Endothelial cell of umbilical vein (primary cell): ENCODE measurements around the gene LRFN2. TPM values are rescaled to one million over a fixed set of nuclear protein-coding genes. Genes with fewer than 3 reads are reported as not detected.

Source experiments
- BruUV-seq: library from RNA; stranded (reverse); fragments of 400-500 nt; replicated peaks from 2 replicates; lab custom pipeline; 2021; lab: Mats Ljungman, UMichigan
- CTCF ChIA-PET: fragments of 300-600, 350-600 bp; sonication (Branson Sonifier 250); formaldehyde crosslinking; loops from one replicate; lab custom pipeline; 2021; ENCODE audit warnings: antibody characterized with exemption, inconsistent platforms; lab: Charles Lee
- POLR2A ChIA-PET: fragments of 300-600, 350-600 bp; sonication (Branson Sonifier 250); formaldehyde crosslinking; loops from one replicate; lab custom pipeline; 2021; ENCODE audit warnings: antibody characterized with exemption, inconsistent platforms; lab: Charles Lee
- DNase-seq: peaks from one replicate; pipeline ENCODE4 v3.0.0-alpha.2; 2011; ENCODE audit warnings: low read depth, low spot score
- FAIRE-seq: peaks from 2 replicates; lab custom pipeline; 2011; peaks lifted over from hg19 to GRCh38; lab: Jason Lieb, UNC
- H2AFZ ChIP-seq: 2 replicates; pipeline ENCODE4 v1.6.0; 2012; ENCODE audit warnings: low read depth, low read length, control low read depth, inconsistent platforms
- H3K27ac ChIP-seq: 2 replicates; pipeline ENCODE4 v1.5.1; 2011; ENCODE audit warnings: low read depth, mild to moderate bottlenecking, control low read depth, low read length, moderate library complexity; ENCODE audit not compliant: insufficient read depth
- H3K27me3 ChIP-seq, 2 experiments: 2 replicates each; pipeline versions ENCODE4 v1.6.0 to v1.6.1; 2011; ENCODE audit warnings: low read length in 2 of 2, mixed read lengths in 1 of 2; ENCODE audit not compliant: control insufficient read depth in 2 of 2, insufficient read depth in 2 of 2
- H3K36me3 ChIP-seq, 2 experiments: 2 replicates in 1 of 2; 3 replicates in 1 of 2; pipeline ENCODE4 v1.5.1; 2011; ENCODE audit warnings: low read length in 2 of 2, mild to moderate bottlenecking in 1 of 2, moderate library complexity in 1 of 2; ENCODE audit not compliant: control insufficient read depth in 2 of 2, insufficient read depth in 2 of 2; ENCODE audit errors: extremely low read depth in 1 of 2
- H3K4me1 ChIP-seq: 3 replicates; pipeline ENCODE4 v1.5.1; 2011; ENCODE audit warnings: mild to moderate bottlenecking, low read length; ENCODE audit not compliant: control insufficient read depth, insufficient read depth; ENCODE audit errors: extremely low read depth
- H3K4me2 ChIP-seq: 2 replicates; pipeline ENCODE4 v1.6.1; 2011; ENCODE audit warnings: low read length, control low read depth, mixed read lengths; ENCODE audit not compliant: insufficient read depth
- H3K4me3 ChIP-seq, 3 experiments: fragments of 200-600 bp in 1 of 3; sonication (generic), shearing (Covaris generic) in 1 of 3; replicated peaks in 1 of 3; 2 replicates each; pipeline ENCODE4 v1.5.1; 2011 to 2016; ENCODE audit warnings: control low read depth in 3 of 3, low read length in 3 of 3, mild to moderate bottlenecking in 2 of 3, inconsistent platforms in 1 of 3, low read depth in 1 of 3, moderate library complexity in 1 of 3; ENCODE audit not compliant: insufficient read depth in 1 of 3
- H3K79me2 ChIP-seq: 2 replicates; pipeline ENCODE4 v1.6.0; 2012; ENCODE audit warnings: low read length, inconsistent platforms; ENCODE audit not compliant: control insufficient read depth, insufficient read depth
- H3K9ac ChIP-seq: replicated peaks from 2 replicates; pipeline ENCODE3; 2011; ENCODE audit warnings: low read length, control low read depth; ENCODE audit not compliant: insufficient read depth; ENCODE audit errors: extremely low read depth
- H3K9me1 ChIP-seq: replicated peaks from 3 replicates; pipeline ENCODE4 v1.6.0; 2011; ENCODE audit warnings: mild to moderate bottlenecking, low read length; ENCODE audit not compliant: control insufficient read depth, insufficient read depth; ENCODE audit errors: extremely low read depth
- H3K9me3 ChIP-seq: replicated peaks from 2 replicates; pipeline ENCODE4 v1.5.1; 2012; ENCODE audit warnings: low read length, inconsistent platforms; ENCODE audit not compliant: control insufficient read depth, insufficient read depth
- H4K20me1 ChIP-seq: replicated peaks from 2 replicates; pipeline ENCODE3; 2011; ENCODE audit warnings: mild to moderate bottlenecking, low read length; ENCODE audit not compliant: control insufficient read depth, insufficient read depth; ENCODE audit errors: extremely low read depth
- EZH2 ChIP-seq: IDR thresholded peaks from 2 replicates; pipeline ENCODE4 v1.6.1; 2012; ENCODE audit warnings: borderline replicate concordance, low read depth, mild to moderate bottlenecking, moderate library complexity, low read length, inconsistent platforms; ENCODE audit not compliant: severe bottlenecking
- FOS ChIP-seq: IDR thresholded peaks from 2 replicates; pipeline ENCODE4 v1.6.1; 2011; ENCODE audit warnings: mild to moderate bottlenecking, low read length, moderate library complexity, borderline replicate concordance; ENCODE audit not compliant: insufficient read depth
- GATA2 ChIP-seq: IDR thresholded peaks from 2 replicates; pipeline ENCODE4 v1.7.0; 2011; ENCODE audit warnings: low read depth, mild to moderate bottlenecking, moderate library complexity, mixed read lengths, low read length; ENCODE audit not compliant: insufficient read length, insufficient read depth
- JUN ChIP-seq: IDR thresholded peaks from 2 replicates; pipeline ENCODE4 v1.6.1; 2011; ENCODE audit warnings: borderline replicate concordance, low read depth; ENCODE audit not compliant: insufficient read length, insufficient read depth
- MYC ChIP-seq: IDR thresholded peaks from one replicate; pipeline ENCODE4 v1.6.1; 2011; ENCODE audit warnings: mild to moderate bottlenecking, low read depth, low read length
- POLR2A ChIP-seq: IDR thresholded peaks from 2 replicates; pipeline ENCODE4 v1.6.1; 2012; ENCODE audit warnings: low read depth, mild to moderate bottlenecking, control low read depth, low read length
- POLR2AphosphoS5 ChIP-seq: IDR thresholded peaks from 2 replicates; pipeline ENCODE4 v1.6.1; 2012; ENCODE audit warnings: low read depth, mild to moderate bottlenecking, control low read depth, low read length, moderate library complexity; ENCODE audit not compliant: insufficient read depth
- dilution Hi-C: fragments of 300-500 bp; cut with MboI; formaldehyde crosslinking; loops from one replicate; pipeline ENCODE4 v1.15.0; 2019; ENCODE audit warnings: low sequenced_read_pairs; ENCODE audit not compliant: extremely low pct_ligation_motif_present
- intact Hi-C: fragments of 100-400 bp; cut with micrococcal nuclease; formaldehyde crosslinking; loops from one replicate; pipeline ENCODE4 v1.10.0; 2022
- polyA plus RNA-seq, 4 experiments: library from polyadenylated mRNA; depleted of rRNA in 3 of 4; stranded (reverse) in 3 of 4; unstranded in 1 of 4; fragments of >200 nt; gene quantifications; 2 replicates each; pipeline versions ENCODE4 v1.2.1 to v1.2.3, GENCODE V29; 2011 to 2012; ENCODE audit warnings: missing spikeins in 1 of 4
- total RNA-seq: library from RNA; stranded (reverse); gene quantifications from 2 replicates; pipeline ENCODE4 v1.2.3, GENCODE V29; 2021
- TF ChIP-seq, protein P1 (sequence below): IDR thresholded peaks from 2 replicates; pipeline ENCODE4 v1.6.1; 2011; ENCODE audit not compliant: insufficient read depth, insufficient read length
- TF ChIP-seq, protein P2 (sequence below), 2 donors: IDR thresholded peaks; 1 replicate in 1 of 2; 2 replicates in 1 of 2; pipeline ENCODE4 v1.5.1; 2011; ENCODE audit warnings: low read length in 2 of 2, mild to moderate bottlenecking in 2 of 2, moderate library complexity in 2 of 2, control low read depth in 1 of 2, inconsistent platforms in 1 of 2, low read depth in 1 of 2; ENCODE audit not compliant: insufficient read depth in 1 of 2; ENCODE audit errors: extremely low read depth in 1 of 2

Gene LRFN2
- total and polyA plus RNA-seq, 2 donors (not counting 3 experiments of a cell fraction or from before 2014, with no cell fraction given), result not detected

DNA sequence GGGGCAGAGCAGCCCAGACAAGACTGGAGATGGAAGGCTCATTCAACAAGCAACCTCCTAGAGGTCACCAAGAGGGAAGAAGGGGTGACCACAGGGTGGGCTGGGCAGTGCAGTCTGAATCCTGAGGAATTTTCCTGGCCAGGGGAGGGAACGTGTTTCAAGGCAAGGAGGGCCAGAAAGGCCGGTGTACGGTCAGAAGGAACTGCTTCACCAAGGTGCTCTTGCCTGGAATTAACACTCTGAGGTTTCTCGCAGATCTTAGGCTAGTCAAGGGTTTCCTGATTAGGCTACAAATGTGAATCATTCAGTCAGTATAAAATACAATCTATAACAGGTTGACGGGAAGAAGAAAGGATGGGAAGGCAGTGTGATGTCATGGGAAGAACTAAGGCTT, 199.3 kb downstream of the LRFN2 start:
- no peak overlapping the region for H3K9ac ChIP-seq
- ChIA-PET CTCF (no interaction called here), POLR2A (no interaction called here)
- H2AFZ ChIP-seq, result no peak overlapping the region
- dilution Hi-C loops, result no loop called here
- no peak overlapping the region for H3K4me2 ChIP-seq
- no TSS peak for BruUV-seq
- no peaks in the 10 kb centered on the region for H3K79me2 ChIP-seq
- H3K27me3 ChIP-seq, result no peaks in the 10 kb centered on the region
- intact Hi-C loops, result no loop called here
- TF ChIP-seq POLR2AphosphoS5 (no peak), MYC (no peak), GATA2 (no peak), EZH2 (no peak), FOS (no peak), POLR2A (no peak), JUN (no peak)
- TF ChIP-seq, protein P1, sequence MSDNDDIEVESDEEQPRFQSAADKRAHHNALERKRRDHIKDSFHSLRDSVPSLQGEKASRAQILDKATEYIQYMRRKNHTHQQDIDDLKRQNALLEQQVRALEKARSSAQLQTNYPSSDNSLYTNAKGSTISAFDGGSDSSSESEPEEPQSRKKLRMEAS, result no peak
- TF ChIP-seq, protein P2, sequence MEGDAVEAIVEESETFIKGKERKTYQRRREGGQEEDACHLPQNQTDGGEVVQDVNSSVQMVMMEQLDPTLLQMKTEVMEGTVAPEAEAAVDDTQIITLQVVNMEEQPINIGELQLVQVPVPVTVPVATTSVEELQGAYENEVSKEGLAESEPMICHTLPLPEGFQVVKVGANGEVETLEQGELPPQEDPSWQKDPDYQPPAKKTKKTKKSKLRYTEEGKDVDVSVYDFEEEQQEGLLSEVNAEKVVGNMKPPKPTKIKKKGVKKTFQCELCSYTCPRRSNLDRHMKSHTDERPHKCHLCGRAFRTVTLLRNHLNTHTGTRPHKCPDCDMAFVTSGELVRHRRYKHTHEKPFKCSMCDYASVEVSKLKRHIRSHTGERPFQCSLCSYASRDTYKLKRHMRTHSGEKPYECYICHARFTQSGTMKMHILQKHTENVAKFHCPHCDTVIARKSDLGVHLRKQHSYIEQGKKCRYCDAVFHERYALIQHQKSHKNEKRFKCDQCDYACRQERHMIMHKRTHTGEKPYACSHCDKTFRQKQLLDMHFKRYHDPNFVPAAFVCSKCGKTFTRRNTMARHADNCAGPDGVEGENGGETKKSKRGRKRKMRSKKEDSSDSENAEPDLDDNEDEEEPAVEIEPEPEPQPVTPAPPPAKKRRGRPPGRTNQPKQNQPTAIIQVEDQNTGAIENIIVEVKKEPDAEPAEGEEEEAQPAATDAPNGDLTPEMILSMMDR (IDR thresholded peaks at IDR 0.05; ENCODE audit: extremely low read depth in 1 of 2, insufficient read depth in 1 of 2, low read depth in 1 of 2, low read length in 2 of 2), result no peak
- no peak overlapping the region for H3K27ac ChIP-seq
- H4K20me1 ChIP-seq, result no peaks in the 10 kb centered on the region
- FAIRE-seq (no peak), DNase-seq (no peak)
- no peaks in the 10 kb centered on the region for H3K9me3 ChIP-seq
- no peaks in the 10 kb centered on the region for H3K4me1 ChIP-seq
- no peak overlapping the region for H3K4me3 ChIP-seq
- no peaks in the 10 kb centered on the region for H3K9me1 ChIP-seq
- no peaks in the 10 kb centered on the region for H3K36me3 ChIP-seq
